ENCODE results near the gene CPD.
"Not testable (repeated sequence)": the region's sequence is repeated elsewhere in the genome, so short reads cannot be mapped to it uniquely, and the experiment has no call there.

Gene CPD

DNA sequence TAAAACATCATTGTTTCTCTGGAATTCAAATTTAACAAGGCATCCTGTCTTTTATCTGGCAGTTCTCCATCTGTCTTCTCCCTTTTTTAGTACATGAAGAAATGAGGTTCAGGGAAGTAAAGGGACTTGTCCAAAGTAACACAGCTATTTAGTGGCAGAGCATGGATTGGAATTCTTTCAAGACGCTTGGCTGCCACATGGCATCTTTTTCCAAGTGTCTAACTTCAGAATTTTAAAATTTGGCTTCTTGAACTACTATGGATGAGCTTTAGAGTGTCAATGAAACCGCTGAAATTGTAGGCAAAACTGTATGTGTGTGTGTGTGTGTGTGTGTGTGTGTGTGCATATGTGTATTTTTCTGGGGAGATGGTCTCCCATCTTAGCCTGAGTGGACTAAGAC is 39.6 kb upstream of the CPD start:
- H3K4me3 ChIP-seq (ENCODE audit: low read length) = no peak overlapping the region
- TF ChIP-seq, protein P1, sequence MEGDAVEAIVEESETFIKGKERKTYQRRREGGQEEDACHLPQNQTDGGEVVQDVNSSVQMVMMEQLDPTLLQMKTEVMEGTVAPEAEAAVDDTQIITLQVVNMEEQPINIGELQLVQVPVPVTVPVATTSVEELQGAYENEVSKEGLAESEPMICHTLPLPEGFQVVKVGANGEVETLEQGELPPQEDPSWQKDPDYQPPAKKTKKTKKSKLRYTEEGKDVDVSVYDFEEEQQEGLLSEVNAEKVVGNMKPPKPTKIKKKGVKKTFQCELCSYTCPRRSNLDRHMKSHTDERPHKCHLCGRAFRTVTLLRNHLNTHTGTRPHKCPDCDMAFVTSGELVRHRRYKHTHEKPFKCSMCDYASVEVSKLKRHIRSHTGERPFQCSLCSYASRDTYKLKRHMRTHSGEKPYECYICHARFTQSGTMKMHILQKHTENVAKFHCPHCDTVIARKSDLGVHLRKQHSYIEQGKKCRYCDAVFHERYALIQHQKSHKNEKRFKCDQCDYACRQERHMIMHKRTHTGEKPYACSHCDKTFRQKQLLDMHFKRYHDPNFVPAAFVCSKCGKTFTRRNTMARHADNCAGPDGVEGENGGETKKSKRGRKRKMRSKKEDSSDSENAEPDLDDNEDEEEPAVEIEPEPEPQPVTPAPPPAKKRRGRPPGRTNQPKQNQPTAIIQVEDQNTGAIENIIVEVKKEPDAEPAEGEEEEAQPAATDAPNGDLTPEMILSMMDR (IDR thresholded peaks at IDR 0.05; ENCODE audit: insufficient read depth, low read depth, low read length, missing control alignments) = no peak
- DNase-seq (ENCODE audit: low read depth) = no peak

GRCh38 chr17:30340801-30341356 is 37.8 kb upstream of the CPD start:
- H3K4me3 ChIP-seq (ENCODE audit: low read length) = no peak overlapping the region
- DNase-seq (ENCODE audit: low read depth) = no peak
- TF ChIP-seq, protein P1 (IDR thresholded peaks at IDR 0.05; ENCODE audit: insufficient read depth, low read depth, low read length, missing control alignments) = no peak

GRCh38 chr17:30341703-30342249 is 37.0 kb upstream of the CPD start:
- H3K4me3 ChIP-seq (ENCODE audit: low read length) = no peak overlapping the region
- TF ChIP-seq, protein P1 (IDR thresholded peaks at IDR 0.05; ENCODE audit: insufficient read depth, low read depth, low read length, missing control alignments) = no peak
- DNase-seq (ENCODE audit: low read depth) = no peak

GRCh38 chr17:30343244-30343643 is 35.5 kb upstream of the CPD start:
- H3K4me3 ChIP-seq (ENCODE audit: low read length); DNase-seq (ENCODE audit: low read depth): not testable (repeated sequence)

- no peak overlapping the region for H3K4me3 ChIP-seq (ENCODE audit: low read length)
- no peak for DNase-seq (ENCODE audit: low read depth)
- TF ChIP-seq, protein P1 (IDR thresholded peaks at IDR 0.05; ENCODE audit: insufficient read depth, low read depth, low read length, missing control alignments) = no peak
Observed at GRCh38 chr17:30343796-30344195, 34.9 kb upstream of the CPD start.

DNA sequence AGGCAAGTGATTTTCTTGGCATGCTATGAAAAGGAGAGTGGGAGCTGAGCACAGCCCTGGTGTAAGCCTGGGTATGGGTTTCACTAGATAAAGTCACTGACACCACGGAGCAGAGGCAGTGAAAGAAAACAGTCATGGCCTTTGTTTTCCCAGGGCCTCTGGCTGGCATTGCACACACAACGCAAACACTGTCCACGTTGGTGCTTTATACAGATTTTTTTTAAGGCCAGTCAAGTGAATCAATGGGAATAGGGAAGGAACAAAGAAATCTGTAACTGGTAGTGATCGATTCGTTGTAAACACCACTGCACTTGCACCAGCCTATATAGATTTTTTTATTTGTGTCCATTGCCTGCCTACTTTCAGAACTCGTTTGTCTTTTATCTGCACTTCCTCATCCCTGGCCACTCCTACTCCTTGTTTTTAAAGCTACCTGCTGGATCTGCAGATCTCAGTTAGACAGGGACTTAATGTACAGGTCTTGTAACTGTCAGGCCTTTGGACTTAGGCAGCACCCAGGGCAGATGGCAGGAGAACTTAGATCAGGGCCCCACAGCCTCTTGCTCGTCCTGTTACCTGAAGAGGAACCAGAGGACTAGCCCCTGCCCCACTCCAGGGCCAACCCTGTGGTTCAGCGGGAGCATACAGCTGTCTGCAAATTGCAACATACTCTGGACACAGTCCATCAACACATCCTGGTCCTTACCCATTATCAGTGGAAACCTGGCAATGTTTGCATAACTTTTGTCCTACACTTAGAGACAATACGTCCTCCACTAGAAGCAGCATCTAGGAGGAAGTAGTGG is 34.2 kb upstream of the CPD start:
- peak; percentile 75 for DNase-seq (ENCODE audit: low read depth)
- no peak overlapping the region for H3K4me3 ChIP-seq (ENCODE audit: low read length)
- TF ChIP-seq, protein P1 (IDR thresholded peaks at IDR 0.05; ENCODE audit: insufficient read depth, low read depth, low read length, missing control alignments) = no peak

- TF ChIP-seq, protein P1 (IDR thresholded peaks at IDR 0.05; ENCODE audit: insufficient read depth, low read depth, low read length, missing control alignments) = no peak
Observed at GRCh38 chr17:30345089-30345433, 33.7 kb upstream of the CPD start.

More at GRCh38 chr17:30345089-30345433, 33.7 kb upstream of the CPD start:
- DNase-seq (ENCODE audit: low read depth) = no peak
- H3K4me3 ChIP-seq (ENCODE audit: low read length) = no peak overlapping the region
